ENCODE data around the gene COL10A1. TPM values are rescaled to one million over a fixed set of nuclear protein-coding genes. Genes with fewer than 3 reads are reported as not detected.

The COL10A1 gene
- total and polyA plus RNA-seq, 2 experiments from 2014 or later, result 0.28 to 0.31 TPM

DNA sequence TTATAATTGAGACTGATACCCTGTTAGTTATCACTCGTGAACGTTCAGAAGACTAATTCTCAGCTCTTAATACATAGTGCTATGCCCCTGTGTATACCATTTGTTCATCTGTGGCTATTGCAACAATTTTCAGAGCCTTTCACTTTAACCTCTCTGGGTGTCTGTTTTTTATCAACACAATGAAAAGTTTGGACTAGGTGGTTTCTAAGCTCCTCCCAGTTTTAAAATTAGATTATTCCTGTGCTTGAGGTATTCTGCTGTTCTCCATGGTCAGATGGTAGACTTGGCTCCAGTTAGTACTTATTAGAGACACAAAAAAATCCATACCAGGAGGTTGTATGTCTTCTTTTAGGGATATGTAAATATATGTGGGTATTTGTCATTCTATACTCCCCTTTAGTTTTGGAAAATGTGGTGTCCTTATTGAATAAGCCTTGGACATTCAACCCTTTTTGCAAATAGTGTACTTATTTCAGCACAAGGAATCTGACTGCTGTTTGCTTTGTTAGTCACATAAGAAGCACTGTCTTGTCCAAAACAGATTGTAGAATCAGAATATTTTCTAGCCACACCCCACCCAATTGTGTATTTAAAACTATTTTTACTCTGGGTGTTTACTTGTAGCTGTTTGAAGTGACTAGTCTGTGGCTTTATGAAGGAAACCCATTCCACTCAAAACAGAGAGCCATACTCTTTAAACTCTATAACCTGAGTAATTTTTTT lies 2.0 kb upstream of the COL10A1 start (continued):
- TF ChIP-seq, protein P1, sequence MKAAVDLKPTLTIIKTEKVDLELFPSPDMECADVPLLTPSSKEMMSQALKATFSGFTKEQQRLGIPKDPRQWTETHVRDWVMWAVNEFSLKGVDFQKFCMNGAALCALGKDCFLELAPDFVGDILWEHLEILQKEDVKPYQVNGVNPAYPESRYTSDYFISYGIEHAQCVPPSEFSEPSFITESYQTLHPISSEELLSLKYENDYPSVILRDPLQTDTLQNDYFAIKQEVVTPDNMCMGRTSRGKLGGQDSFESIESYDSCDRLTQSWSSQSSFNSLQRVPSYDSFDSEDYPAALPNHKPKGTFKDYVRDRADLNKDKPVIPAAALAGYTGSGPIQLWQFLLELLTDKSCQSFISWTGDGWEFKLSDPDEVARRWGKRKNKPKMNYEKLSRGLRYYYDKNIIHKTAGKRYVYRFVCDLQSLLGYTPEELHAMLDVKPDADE (IDR thresholded peaks at IDR 0.05), result no peak
- TF ChIP-seq, protein P2, sequence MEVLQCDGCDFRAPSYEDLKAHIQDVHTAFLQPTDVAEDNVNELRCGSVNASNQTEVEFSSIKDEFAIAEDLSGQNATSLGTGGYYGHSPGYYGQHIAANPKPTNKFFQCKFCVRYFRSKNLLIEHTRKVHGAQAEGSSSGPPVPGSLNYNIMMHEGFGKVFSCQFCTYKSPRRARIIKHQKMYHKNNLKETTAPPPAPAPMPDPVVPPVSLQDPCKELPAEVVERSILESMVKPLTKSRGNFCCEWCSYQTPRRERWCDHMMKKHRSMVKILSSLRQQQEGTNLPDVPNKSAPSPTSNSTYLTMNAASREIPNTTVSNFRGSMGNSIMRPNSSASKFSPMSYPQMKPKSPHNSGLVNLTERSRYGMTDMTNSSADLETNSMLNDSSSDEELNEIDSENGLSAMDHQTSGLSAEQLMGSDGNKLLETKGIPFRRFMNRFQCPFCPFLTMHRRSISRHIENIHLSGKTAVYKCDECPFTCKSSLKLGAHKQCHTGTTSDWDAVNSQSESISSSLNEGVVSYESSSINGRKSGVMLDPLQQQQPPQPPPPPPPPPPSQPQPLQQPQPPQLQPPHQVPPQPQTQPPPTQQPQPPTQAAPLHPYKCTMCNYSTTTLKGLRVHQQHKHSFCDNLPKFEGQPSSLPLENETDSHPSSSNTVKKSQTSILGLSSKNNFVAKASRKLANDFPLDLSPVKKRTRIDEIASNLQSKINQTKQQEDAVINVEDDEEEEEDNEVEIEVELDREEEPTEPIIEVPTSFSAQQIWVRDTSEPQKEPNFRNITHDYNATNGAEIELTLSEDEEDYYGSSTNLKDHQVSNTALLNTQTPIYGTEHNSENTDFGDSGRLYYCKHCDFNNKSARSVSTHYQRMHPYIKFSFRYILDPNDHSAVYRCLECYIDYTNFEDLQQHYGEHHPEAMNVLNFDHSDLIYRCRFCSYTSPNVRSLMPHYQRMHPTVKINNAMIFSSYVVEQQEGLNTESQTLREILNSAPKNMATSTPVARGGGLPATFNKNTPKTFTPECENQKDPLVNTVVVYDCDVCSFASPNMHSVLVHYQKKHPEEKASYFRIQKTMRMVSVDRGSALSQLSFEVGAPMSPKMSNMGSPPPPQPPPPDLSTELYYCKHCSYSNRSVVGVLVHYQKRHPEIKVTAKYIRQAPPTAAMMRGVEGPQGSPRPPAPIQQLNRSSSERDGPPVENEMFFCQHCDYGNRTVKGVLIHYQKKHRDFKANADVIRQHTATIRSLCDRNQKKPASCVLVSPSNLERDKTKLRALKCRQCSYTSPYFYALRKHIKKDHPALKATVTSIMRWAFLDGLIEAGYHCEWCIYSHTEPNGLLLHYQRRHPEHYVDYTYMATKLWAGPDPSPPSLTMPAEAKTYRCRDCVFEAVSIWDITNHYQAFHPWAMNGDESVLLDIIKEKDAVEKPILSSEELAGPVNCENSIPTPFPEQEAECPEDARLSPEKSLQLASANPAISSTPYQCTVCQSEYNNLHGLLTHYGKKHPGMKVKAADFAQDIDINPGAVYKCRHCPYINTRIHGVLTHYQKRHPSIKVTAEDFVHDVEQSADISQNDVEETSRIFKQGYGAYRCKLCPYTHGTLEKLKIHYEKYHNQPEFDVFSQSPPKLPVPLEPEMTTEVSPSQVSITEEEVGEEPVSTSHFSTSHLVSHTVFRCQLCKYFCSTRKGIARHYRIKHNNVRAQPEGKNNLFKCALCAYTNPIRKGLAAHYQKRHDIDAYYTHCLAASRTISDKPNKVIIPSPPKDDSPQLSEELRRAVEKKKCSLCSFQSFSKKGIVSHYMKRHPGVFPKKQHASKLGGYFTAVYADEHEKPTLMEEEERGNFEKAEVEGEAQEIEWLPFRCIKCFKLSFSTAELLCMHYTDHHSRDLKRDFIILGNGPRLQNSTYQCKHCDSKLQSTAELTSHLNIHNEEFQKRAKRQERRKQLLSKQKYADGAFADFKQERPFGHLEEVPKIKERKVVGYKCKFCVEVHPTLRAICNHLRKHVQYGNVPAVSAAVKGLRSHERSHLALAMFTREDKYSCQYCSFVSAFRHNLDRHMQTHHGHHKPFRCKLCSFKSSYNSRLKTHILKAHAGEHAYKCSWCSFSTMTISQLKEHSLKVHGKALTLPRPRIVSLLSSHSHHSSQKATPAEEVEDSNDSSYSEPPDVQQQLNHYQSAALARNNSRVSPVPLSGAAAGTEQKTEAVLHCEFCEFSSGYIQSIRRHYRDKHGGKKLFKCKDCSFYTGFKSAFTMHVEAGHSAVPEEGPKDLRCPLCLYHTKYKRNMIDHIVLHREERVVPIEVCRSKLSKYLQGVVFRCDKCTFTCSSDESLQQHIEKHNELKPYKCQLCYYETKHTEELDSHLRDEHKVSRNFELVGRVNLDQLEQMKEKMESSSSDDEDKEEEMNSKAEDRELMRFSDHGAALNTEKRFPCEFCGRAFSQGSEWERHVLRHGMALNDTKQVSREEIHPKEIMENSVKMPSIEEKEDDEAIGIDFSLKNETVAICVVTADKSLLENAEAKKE (CRISPR knock-in tag; IDR thresholded peaks at IDR 0.05), result no peak
- TF ChIP-seq CREB1 (CRISPR knock-in tag; IDR thresholded peaks at IDR 0.05; ENCODE audit: low read depth), result no peak
- TF ChIP-seq EZH2 (IDR thresholded peaks at IDR 0.05; ENCODE audit: low read depth, unreplicated experiment), result no peak
- TF ChIP-seq STAT1 (IDR thresholded peaks at IDR 0.05; ENCODE audit: unreplicated experiment), result no peak

DNA sequence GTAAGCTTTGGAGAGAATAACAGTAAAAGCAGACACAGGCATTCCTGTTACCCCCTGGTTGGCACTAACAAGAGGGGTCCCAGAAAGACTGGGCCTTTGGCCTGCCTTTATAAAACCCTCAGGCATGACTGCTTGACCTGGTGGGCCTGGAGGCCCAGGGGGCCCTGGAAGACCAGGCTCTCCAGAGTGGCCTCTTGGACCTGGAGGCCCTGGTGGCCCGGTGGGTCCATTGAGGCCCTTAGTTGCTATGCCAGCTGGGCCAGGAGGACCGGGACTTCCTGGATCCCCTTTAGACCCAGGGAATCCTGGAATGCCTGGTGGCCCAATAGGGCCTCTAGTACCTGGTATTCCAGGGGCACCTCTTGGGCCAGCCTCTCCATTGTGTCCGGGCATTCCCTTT lies 5.5 kb downstream of the COL10A1 start:
- Histone ChIP-seq H3K4me3 (no peak overlapping the region), H3K4me2 (no peak overlapping the region), H3K4me1 (ENCODE audit: insufficient read depth) (no peaks in the 10 kb centered on the region), H3K79me2 (replicated peaks; ENCODE audit: insufficient read depth) (no peaks in the 10 kb centered on the region), H3K36me3 (ENCODE audit: insufficient read depth) (peaks cover 14% of the 10 kb centered on the region), H3K27me3 (ENCODE audit: insufficient read depth) (no peaks in the 10 kb centered on the region), H3K27ac (ENCODE audit: low read depth) (no peak overlapping the region), H2AFZ (no peak overlapping the region), H4K20me1 (replicated peaks; ENCODE audit: insufficient read depth) (no peaks in the 10 kb centered on the region; the same call in 1 of the 2 replicates), H3F3A (replicated peaks; ENCODE audit: low read depth) (no peaks in the 10 kb centered on the region), H3K9me2 (ENCODE audit: insufficient read depth) (no peaks in the 10 kb centered on the region)
- Mint-ChIP-seq H3K4me1 (no peaks in the 10 kb centered on the region), H3K9me3 (no peaks in the 10 kb centered on the region), H3K36me3 (ENCODE audit: low read depth) (peaks cover 22% of the 10 kb centered on the region), H3K27me3 (ENCODE audit: insufficient read depth, low read depth, poor library complexity) (no peaks in the 10 kb centered on the region), H3K4me3 (no peak overlapping the region), H3K27ac (no peak overlapping the region)
- DNase-seq (ENCODE audit: low spot score) (no peak), ATAC-seq (no peak)
- TF ChIP-seq, protein P2 (CRISPR knock-in tag; IDR thresholded peaks at IDR 0.05), result no peak
- TF ChIP-seq ZNF114 (CRISPR knock-in tag; IDR thresholded peaks at IDR 0.05) (no peak), NANOG (IDR thresholded peaks at IDR 0.05; ENCODE audit: borderline replicate concordance) (no peak), EZH2phosphoT487 (IDR thresholded peaks at IDR 0.05; ENCODE audit: unreplicated experiment) (no peak)

Measured in GM23338 (cell line).